ENCODE results near the gene WDR45B. TPM values are rescaled to one million over a fixed set of nuclear protein-coding genes. Genes with fewer than 3 reads are reported as not detected.

WDR45B gene
- total and polyA plus RNA-seq, 2 experiments from 2014 or later = 87.3 to 87.8 TPM

- WGBS, 2 experiments (ENCODE audit: low coverage in 1 of 2, low lambda C conversion rate in 2 of 2, missing lambda C conversion rate in 2 of 2) = 90 to 92% methylated on average over 19 of the region's 19 CpGs
- no peak overlapping the region for H3K4me2 ChIP-seq (ENCODE audit: unreplicated experiment)
- no peaks in the 10 kb centered on the region for H3K4me1 ChIP-seq (ENCODE audit: insufficient read depth)
- no peak overlapping the region for H3K27ac ChIP-seq
- no peaks in the 10 kb centered on the region for H4K20me1 ChIP-seq (ENCODE audit: insufficient read depth)
- no peak overlapping the region for H3K9ac ChIP-seq
- H3F3A ChIP-seq (ENCODE audit: insufficient read depth) = no peaks in the 10 kb centered on the region
- no peaks in the 10 kb centered on the region for H3K27me3 ChIP-seq (replicated peaks; ENCODE audit: insufficient read depth)
- in situ Hi-C loops (cut with MboI) = no loop called here
- no peak for TF ChIP-seq EZH2 (IDR thresholded peaks at IDR 0.05; ENCODE audit: insufficient read depth, poor library complexity, severe bottlenecking)
- no peak for TF ChIP-seq EZH2phosphoT487 (IDR thresholded peaks at IDR 0.05; ENCODE audit: insufficient read depth, low read depth)
- no peaks in the 10 kb centered on the region for H3K79me2 ChIP-seq (ENCODE audit: insufficient read depth)
- no peak overlapping the region for H3K4me3 ChIP-seq
- H2AFZ ChIP-seq = no peak overlapping the region
- DNase-seq = no peak
- no peaks in the 10 kb centered on the region for H3K36me3 ChIP-seq (ENCODE audit: low read depth)
- H3K9me3 ChIP-seq (ENCODE audit: low read depth) = no peaks in the 10 kb centered on the region
- no peaks in the 10 kb centered on the region for H3K9me2 ChIP-seq (ENCODE audit: insufficient read depth)
Measured at GRCh38 chr17:82686366-82687324, 38.4 kb upstream of the WDR45B start.

GRCh38 chr17:82685291-82685690 is 37.0 kb upstream of the WDR45B start:
- Histone ChIP-seq H2AFZ (no peak overlapping the region), H4K20me1 (ENCODE audit: insufficient read depth) (no peaks in the 10 kb centered on the region), H3K36me3 (ENCODE audit: low read depth) (no peaks in the 10 kb centered on the region), H3K4me2 (ENCODE audit: unreplicated experiment) (no peak overlapping the region), H3K79me2 (ENCODE audit: insufficient read depth) (no peaks in the 10 kb centered on the region), H3K4me3 (no peak overlapping the region), H3K27me3 (replicated peaks; ENCODE audit: insufficient read depth) (no peaks in the 10 kb centered on the region), H3K9ac (no peak overlapping the region), H3K9me3 (ENCODE audit: low read depth) (no peaks in the 10 kb centered on the region), H3K9me2 (ENCODE audit: insufficient read depth) (no peaks in the 10 kb centered on the region), H3K27ac (no peak overlapping the region), H3F3A (ENCODE audit: insufficient read depth) (no peaks in the 10 kb centered on the region), H3K4me1 (ENCODE audit: insufficient read depth) (no peaks in the 10 kb centered on the region)
- WGBS, 2 experiments (ENCODE audit: low coverage in 1 of 2, low lambda C conversion rate in 2 of 2, missing lambda C conversion rate in 2 of 2) = 83 to 96% methylated on average over 9 to 12 of the region's 12 CpGs
- in situ Hi-C loops (cut with MboI) = no loop called here
- no peak for DNase-seq
- TF ChIP-seq EZH2phosphoT487 (IDR thresholded peaks at IDR 0.05; ENCODE audit: insufficient read depth, low read depth) (no peak), EZH2 (IDR thresholded peaks at IDR 0.05; ENCODE audit: insufficient read depth, poor library complexity, severe bottlenecking) (no peak)

- H2AFZ ChIP-seq = no peak overlapping the region
- H3K4me1 ChIP-seq (ENCODE audit: insufficient read depth) = no peaks in the 10 kb centered on the region
- no peaks in the 10 kb centered on the region for H3K9me3 ChIP-seq (ENCODE audit: low read depth)
- no peak overlapping the region for H3K4me2 ChIP-seq (ENCODE audit: unreplicated experiment)
- peak; percentile 12 for DNase-seq
- H3K27ac ChIP-seq = no peak overlapping the region
- H3K36me3 ChIP-seq (ENCODE audit: low read depth) = no peaks in the 10 kb centered on the region
- 57 to 63% methylated on average over 13 of the region's 13 CpGs for WGBS, 2 experiments (ENCODE audit: low coverage in 1 of 2, low lambda C conversion rate in 2 of 2, missing lambda C conversion rate in 2 of 2)
- no peaks in the 10 kb centered on the region for H4K20me1 ChIP-seq (ENCODE audit: insufficient read depth)
- in situ Hi-C loops (cut with MboI) = no loop called here
- no peaks in the 10 kb centered on the region for H3F3A ChIP-seq (ENCODE audit: insufficient read depth)
- no peak for TF ChIP-seq EZH2phosphoT487 (IDR thresholded peaks at IDR 0.05; ENCODE audit: insufficient read depth, low read depth)
- no peak for TF ChIP-seq EZH2 (IDR thresholded peaks at IDR 0.05; ENCODE audit: insufficient read depth, poor library complexity, severe bottlenecking)
- no peaks in the 10 kb centered on the region for H3K79me2 ChIP-seq (ENCODE audit: insufficient read depth)
- no peaks in the 10 kb centered on the region for H3K9me2 ChIP-seq (ENCODE audit: insufficient read depth)
- H3K27me3 ChIP-seq (replicated peaks; ENCODE audit: insufficient read depth) = no peaks in the 10 kb centered on the region
- H3K4me3 ChIP-seq = no peak overlapping the region
- no peak overlapping the region for H3K9ac ChIP-seq
Measured at GRCh38 chr17:82684228-82684841, 36.1 kb upstream of the WDR45B start.

- TF ChIP-seq EZH2phosphoT487 (IDR thresholded peaks at IDR 0.05; ENCODE audit: insufficient read depth, low read depth) (no peak), EZH2 (IDR thresholded peaks at IDR 0.05; ENCODE audit: insufficient read depth, poor library complexity, severe bottlenecking) (no peak)
- 55 to 65% methylated on average over 1 of the region's 1 CpG for WGBS, 2 experiments (ENCODE audit: low coverage in 1 of 2, low lambda C conversion rate in 2 of 2, missing lambda C conversion rate in 2 of 2)
- Histone ChIP-seq H3K79me2 (ENCODE audit: insufficient read depth) (no peaks in the 10 kb centered on the region), H3K27ac (no peak overlapping the region), H3F3A (ENCODE audit: insufficient read depth) (no peaks in the 10 kb centered on the region), H4K20me1 (ENCODE audit: insufficient read depth) (no peaks in the 10 kb centered on the region), H3K9ac (no peak overlapping the region), H3K9me3 (ENCODE audit: low read depth) (no peaks in the 10 kb centered on the region), H3K4me2 (ENCODE audit: unreplicated experiment) (no peak overlapping the region), H3K4me3 (no peak overlapping the region), H3K36me3 (ENCODE audit: low read depth) (no peaks in the 10 kb centered on the region), H3K9me2 (ENCODE audit: insufficient read depth) (no peaks in the 10 kb centered on the region), H3K4me1 (ENCODE audit: insufficient read depth) (no peaks in the 10 kb centered on the region), H2AFZ (no peak overlapping the region), H3K27me3 (replicated peaks; ENCODE audit: insufficient read depth) (no peaks in the 10 kb centered on the region)
- in situ Hi-C loops (cut with MboI) = no loop called here
- no peak for DNase-seq
Measured at GRCh38 chr17:82683534-82683933, 35.3 kb upstream of the WDR45B start.

All from GM23248 (cell line).